Activated T-cell treated with anti-CD3 and anti-CD28 coated beads, Interleukin-2, amount 50 U/mL, for 4 hours (primary cell): Measurements from ENCODE around the gene SEC24A. TPM values are rescaled to one million over a fixed set of nuclear protein-coding genes. Genes with fewer than 3 reads are reported as not detected.
"Not testable (repeated sequence)": the region's sequence is repeated elsewhere in the genome, so short reads cannot be mapped to it uniquely, and the experiment has no call there.

ENCODE experiments used
- ATAC-seq, 2 donors: fragments of 200-7000 bp; cut with Tn5 transposase; one replicate each; pipeline ENCODE4 v1.10.0; 2021
- DNase-seq: peaks from one replicate; pipeline ENCODE4 v3.0.0-alpha.2; 2020
- H3K27me3 Mint-ChIP-seq: one replicate; pipeline ENCODE4 v1.8.0; 2021; ENCODE audit warnings: low read depth, mixed read lengths
- H3K36me3 Mint-ChIP-seq: one replicate; pipeline ENCODE4 v1.8.0; 2022; ENCODE audit warnings: mixed read lengths; ENCODE audit not compliant: insufficient read depth
- H3K4me1 Mint-ChIP-seq: one replicate; pipeline ENCODE4 v1.8.0; 2021; ENCODE audit warnings: low read depth, mixed read lengths
- H3K4me3 Mint-ChIP-seq: one replicate; pipeline ENCODE4 v1.8.0; 2021; ENCODE audit warnings: mild to moderate bottlenecking, moderate library complexity, mixed read lengths
- H3K9me3 Mint-ChIP-seq: one replicate; pipeline ENCODE4 v1.8.0; 2021; ENCODE audit warnings: mixed read lengths
- total RNA-seq, 3 donors: library from RNA; stranded (reverse); gene quantifications; one replicate each; pipeline ENCODE4 v1.2.1, GENCODE V29; 2021

The SEC24A gene
- total RNA-seq, 3 donors from 2014 or later: 27.2 to 30.0 (median 28.3) TPM

DNA sequence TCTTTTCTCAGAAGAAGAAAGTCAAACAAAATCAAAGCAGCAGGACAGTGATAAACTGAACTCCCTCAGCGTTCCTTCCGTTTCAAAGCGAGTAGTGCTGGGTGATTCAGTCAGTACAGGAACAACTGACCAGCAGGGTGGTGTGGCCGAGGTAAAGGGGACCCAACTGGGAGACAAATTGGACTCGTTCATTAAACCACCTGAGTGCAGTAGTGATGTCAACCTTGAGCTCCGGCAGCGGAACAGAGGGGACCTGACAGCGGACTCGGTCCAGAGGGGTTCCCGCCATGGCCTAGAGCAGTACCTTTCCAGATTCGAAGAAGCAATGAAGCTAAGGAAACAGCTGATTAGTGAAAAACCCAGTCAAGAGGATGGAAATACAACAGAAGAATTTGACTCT, 92.5 kb downstream of the SEC24A start:
- ATAC-seq: no peak
- Mint-ChIP-seq H3K27me3 (no peaks in the 10 kb centered on the region), H3K4me3 (no peak overlapping the region), H3K4me1 (peaks cover 26% of the 10 kb centered on the region), H3K36me3 (peaks cover 6% of the 10 kb centered on the region), H3K9me3 (no peaks in the 10 kb centered on the region)
- no peak for DNase-seq

- no peak overlapping the region for H3K4me3 Mint-ChIP-seq
- no peaks in the 10 kb centered on the region for H3K9me3 Mint-ChIP-seq
- H3K4me1 Mint-ChIP-seq: peaks cover 26% of the 10 kb centered on the region
- DNase-seq: no peak
- peaks cover 6% of the 10 kb centered on the region for H3K36me3 Mint-ChIP-seq
- ATAC-seq: no peak
- H3K27me3 Mint-ChIP-seq: no peaks in the 10 kb centered on the region
Measured at GRCh38 chr5:134742134-134742533, 93.5 kb downstream of the SEC24A start.

GRCh38 chr5:134749415-134749814, 100.8 kb downstream of the SEC24A start:
- Mint-ChIP-seq H3K27me3 (no peaks in the 10 kb centered on the region), H3K4me1 (no peaks in the 10 kb centered on the region), H3K4me3 (no peak overlapping the region), H3K36me3 (no peaks in the 10 kb centered on the region), H3K9me3 (no peaks in the 10 kb centered on the region)
- DNase-seq (no peak), ATAC-seq (no peak)

DNA sequence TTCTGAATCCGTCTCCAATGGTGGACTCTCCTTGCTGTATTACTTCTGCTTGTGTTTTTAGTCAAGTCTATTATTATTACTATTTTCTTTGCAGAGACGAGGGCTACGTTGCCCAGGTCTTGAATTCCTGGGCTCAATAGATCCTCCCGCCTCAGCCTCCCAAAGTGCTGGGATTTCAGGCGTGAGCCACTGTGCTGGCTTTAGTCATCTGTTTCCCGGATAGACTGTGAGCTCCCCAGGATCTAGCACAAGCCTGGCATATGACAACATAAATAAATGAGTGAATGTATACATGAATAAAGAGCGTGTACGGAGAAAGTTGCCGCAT, 109.6 kb downstream of the SEC24A start:
- ATAC-seq: no peak
- H3K9me3 Mint-ChIP-seq: no peaks in the 10 kb centered on the region
- peak overlapping the region; percentile 100 for H3K4me3 Mint-ChIP-seq
- H3K36me3 Mint-ChIP-seq: no peaks in the 10 kb centered on the region
- H3K4me1 Mint-ChIP-seq: peaks cover 32% of the 10 kb centered on the region
- H3K27me3 Mint-ChIP-seq: no peaks in the 10 kb centered on the region
- no peak for DNase-seq

DNA sequence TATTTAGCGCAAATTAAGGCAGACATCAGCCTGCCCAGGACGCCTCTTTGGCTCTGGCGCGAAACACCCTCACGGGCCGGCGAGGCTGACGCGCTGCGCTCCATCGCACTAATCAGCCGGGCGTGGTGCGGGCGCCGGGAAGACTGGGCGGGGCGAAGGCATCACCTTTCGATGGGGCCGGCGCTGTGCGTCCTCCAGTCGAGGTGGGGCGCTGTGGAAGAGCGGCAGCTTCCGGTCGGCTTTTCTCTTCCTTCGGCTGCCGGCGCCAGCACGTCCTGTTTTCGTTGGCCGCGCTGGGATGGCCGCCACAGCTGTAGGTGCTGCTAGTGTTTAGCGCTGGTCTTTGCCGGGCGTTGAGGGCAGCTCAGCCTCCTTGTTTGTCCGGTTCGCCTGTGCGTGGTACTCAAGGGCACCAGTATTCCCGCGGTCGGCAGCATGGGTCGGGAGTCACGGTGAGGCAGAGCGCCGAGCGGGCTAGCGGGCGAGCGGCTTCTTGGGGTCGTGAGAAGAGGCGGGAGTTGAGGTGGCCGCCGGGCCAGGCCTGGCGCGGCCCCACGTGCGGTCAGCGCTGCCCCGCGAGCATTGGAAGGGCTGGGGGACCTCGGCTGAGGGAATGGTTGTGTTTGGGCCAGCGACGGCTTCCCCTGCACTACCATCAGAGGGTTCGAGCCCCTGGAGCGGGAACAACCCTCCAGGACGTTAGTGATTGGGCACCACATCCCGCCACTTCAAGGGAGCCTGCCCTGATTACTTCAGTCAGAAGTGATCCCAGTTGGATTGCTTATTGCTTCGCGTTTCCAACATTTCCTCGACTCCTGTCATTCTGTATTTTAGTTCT, 110.1 kb downstream of the SEC24A start, which contains the start of gene DDX46:
Gene DDX46 (plus strand): TSS at position 276 of the 838 bp plus-strand sequence. CDS start 160 bp downstream, at position 436.
- Mint-ChIP-seq H3K36me3 (peaks cover under 1% of the 10 kb centered on the region), H3K4me1 (peaks cover 34% of the 10 kb centered on the region), H3K27me3 (no peaks in the 10 kb centered on the region), H3K9me3 (no peaks in the 10 kb centered on the region), H3K4me3 (peak within 1 kb of the TSS; percentile 100)
- peak; percentile 89 for DNase-seq
- ATAC-seq: peak; percentile 99

DNA sequence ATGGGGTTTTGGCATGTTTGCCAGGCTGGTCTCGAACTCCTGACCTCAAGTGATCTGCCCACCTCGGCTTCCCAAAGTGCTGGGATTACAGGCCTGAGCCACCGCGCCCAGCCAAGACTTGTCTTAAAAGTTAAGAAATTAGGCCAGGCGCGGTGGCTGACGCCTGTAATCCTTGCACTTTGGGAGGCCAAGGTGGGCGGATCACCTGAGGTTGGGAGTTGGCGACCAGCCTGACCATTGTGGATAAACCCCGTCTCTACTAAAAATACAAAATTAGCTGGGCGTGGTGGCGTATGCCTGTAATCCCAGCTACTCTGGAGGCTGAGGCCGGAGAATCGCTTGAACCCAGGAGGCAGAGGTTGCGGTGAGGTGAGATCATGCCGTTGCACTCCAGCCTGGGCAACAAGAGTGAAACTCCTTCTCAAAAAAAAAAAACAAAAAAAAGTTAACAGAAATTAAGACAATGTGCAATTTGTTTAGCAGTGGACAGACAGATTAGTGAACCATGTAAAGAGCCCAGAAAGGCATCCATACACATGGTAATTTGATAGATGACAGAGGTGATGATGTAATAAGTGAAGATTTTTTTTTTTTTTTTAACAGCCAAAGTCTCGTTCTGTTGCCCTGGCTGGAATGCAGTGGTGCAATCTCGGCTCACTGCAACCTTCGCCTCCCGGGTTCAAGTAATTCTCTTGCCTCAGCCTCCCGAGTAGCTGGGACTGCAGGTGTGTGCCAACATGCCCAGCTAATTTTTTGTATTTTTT, 119.1 kb downstream of the SEC24A start:
- H3K4me1 Mint-ChIP-seq, DNase-seq, H3K27me3 Mint-ChIP-seq, H3K9me3 Mint-ChIP-seq, H3K4me3 Mint-ChIP-seq, ATAC-seq: not testable (repeated sequence)
- peaks cover 21% of the 10 kb centered on the region for H3K36me3 Mint-ChIP-seq

DNA sequence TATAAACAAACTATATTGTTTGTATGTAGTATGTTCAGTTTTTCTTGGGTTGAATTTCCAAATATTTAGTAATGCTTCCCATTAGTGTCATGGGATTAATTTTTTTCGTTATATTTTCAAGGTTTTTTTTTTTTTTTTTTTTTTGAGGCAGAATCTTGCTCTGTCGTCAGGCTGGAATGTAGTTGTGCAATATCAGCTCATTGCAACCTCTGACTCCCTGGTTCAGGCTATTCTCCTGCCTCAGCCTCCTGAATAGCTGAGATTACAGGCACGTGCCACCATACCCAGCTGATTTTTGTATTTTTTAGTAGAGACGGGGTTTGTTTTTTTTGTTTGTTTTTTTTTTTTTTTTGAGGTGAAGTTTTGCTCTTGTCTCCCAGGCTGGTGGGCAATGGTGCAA, 120.6 kb downstream of the SEC24A start:
- Mint-ChIP-seq H3K4me1 (no peaks in the 10 kb centered on the region), H3K36me3 (peaks cover 24% of the 10 kb centered on the region), H3K4me3 (no peak overlapping the region), H3K9me3 (no peaks in the 10 kb centered on the region), H3K27me3 (no peaks in the 10 kb centered on the region)
- no peak for DNase-seq
- no peak for ATAC-seq

- ATAC-seq (no peak), DNase-seq (no peak)
- no peaks in the 10 kb centered on the region for H3K27me3 Mint-ChIP-seq
- H3K36me3 Mint-ChIP-seq: peaks cover 25% of the 10 kb centered on the region
- H3K4me3 Mint-ChIP-seq: no peak overlapping the region
- H3K9me3 Mint-ChIP-seq: no peaks in the 10 kb centered on the region
- no peaks in the 10 kb centered on the region for H3K4me1 Mint-ChIP-seq
Measured at GRCh38 chr5:134772461-134773125, 124.0 kb downstream of the SEC24A start.

DNA sequence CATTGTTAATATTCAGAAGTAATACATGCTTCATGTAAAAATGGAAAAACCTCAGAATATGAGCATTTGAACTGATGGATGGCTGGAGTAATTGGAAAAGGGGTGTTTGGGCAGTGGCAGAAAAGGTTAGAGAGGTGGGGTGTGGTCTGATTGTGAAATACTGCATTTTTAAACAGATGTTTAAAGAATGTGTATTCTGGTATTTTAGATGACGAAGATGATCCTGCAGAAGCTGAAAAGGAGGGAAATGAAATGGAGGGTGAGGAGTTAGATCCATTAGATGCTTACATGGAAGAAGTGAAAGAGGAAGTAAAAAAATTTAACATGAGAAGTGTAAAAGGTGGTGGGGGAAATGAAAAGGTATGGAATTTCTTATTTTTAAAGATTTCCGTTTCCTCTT, 128.8 kb downstream of the SEC24A start:
- Mint-ChIP-seq H3K4me3 (no peak overlapping the region), H3K4me1 (no peaks in the 10 kb centered on the region), H3K9me3 (no peaks in the 10 kb centered on the region), H3K27me3 (no peaks in the 10 kb centered on the region), H3K36me3 (peaks cover 35% of the 10 kb centered on the region)
- DNase-seq: no peak
- ATAC-seq: no peak

Other genes starting within 250 kb of the SEC24A start
- gene CDKN2AIPNL, start 236.9 kb upstream of the SEC24A start, total RNA-seq: 10 to 100 TPM; 44.0 to 44.4 (median 44.0) TPM
- gene JADE2, start 123.1 kb upstream of the SEC24A start, total RNA-seq: 10 to 100 TPM; 73.6 to 83.6 (median 76.8) TPM
- gene SAR1B, start 16.0 kb upstream of the SEC24A start, total RNA-seq: 10 to 100 TPM; 57.4 to 63.7 (median 58.3) TPM
- gene CAMLG, start 89.8 kb downstream of the SEC24A start, total RNA-seq: 10 to 100 TPM; 21.7 to 24.5 (median 23.1) TPM
- 10 to 100 TPM; 70.9 to 80.8 (median 72.2) TPM for gene DDX46, start 110.0 kb downstream of the SEC24A start, total RNA-seq
- 10 to 100 TPM; 19.2 to 25.4 (median 23.7) TPM for gene C5orf24, start 197.2 kb downstream of the SEC24A start, total RNA-seq
- gene TXNDC15, start 225.6 kb downstream of the SEC24A start, total RNA-seq: 10 to 100 TPM; 39.5 to 47.4 (median 40.1) TPM